ENCODE data around the gene DLGAP1. TPM values are rescaled to one million over a fixed set of nuclear protein-coding genes. Genes with fewer than 3 reads are reported as not detected.

The DLGAP1 gene
- total and polyA plus RNA-seq, 2 of the 8 experiments (the other 6 are each of a cell fraction or from before 2014, with no cell fraction given) = 11.8 to 16.9 TPM

DNA sequence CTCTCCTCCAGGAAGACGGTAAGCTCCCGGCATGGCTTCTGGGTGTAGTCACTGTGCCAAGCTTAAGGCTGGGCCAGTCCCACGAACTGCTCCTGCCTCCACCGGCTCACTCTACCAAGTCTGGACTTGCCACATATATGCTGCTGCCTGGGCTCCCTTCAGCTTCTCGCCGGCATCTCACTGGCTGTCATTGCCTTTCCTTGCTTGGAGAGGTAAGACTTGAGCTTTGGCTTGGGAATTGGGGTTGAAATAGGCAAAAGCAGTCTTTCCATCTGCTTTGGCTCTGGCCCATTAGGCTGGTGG is 524.1 kb downstream of the DLGAP1 start:
- POLR2A ChIA-PET (ENCODE audit: partially characterized antibody) = interaction anchor here (0.6 kb wide), 1 partner anchor 17 kb away, joined by 3 read pairs; no protein-coding TSS in a partner anchor
- TF ChIP-seq NANOG (IDR thresholded peaks at IDR 0.05; ENCODE audit: insufficient read depth, low read depth, low read length, poor library complexity, severe bottlenecking) = no peak
- TF ChIP-seq SUZ12 (IDR thresholded peaks at IDR 0.05; ENCODE audit: low read length) = no peak
- no peak for TF ChIP-seq CHD2 (IDR thresholded peaks at IDR 0.05; ENCODE audit: low read length)
- TF ChIP-seq TEAD4 (IDR thresholded peaks at IDR 0.05; ENCODE audit: low read depth, low read length) = no peak
- no peak for TF ChIP-seq YY1 (IDR thresholded peaks at IDR 0.05; ENCODE audit: low read depth, low read length)
- TF ChIP-seq FOSL1 (IDR thresholded peaks at IDR 0.05; ENCODE audit: insufficient read depth, low read depth, low read length) = no peak
- no peak for TF ChIP-seq CEBPB (IDR thresholded peaks at IDR 0.05; ENCODE audit: low read depth, low read length)
- no peak for TF ChIP-seq CBX5 (IDR thresholded peaks at IDR 0.05; ENCODE audit: low read depth, low read length)
- TF ChIP-seq GTF2F1 (IDR thresholded peaks at IDR 0.05; ENCODE audit: borderline replicate concordance, low read depth, low read length) = no peak
- TF ChIP-seq SIRT6 (IDR thresholded peaks at IDR 0.05; ENCODE audit: low read length) = no peak
- TF ChIP-seq, protein P1, sequence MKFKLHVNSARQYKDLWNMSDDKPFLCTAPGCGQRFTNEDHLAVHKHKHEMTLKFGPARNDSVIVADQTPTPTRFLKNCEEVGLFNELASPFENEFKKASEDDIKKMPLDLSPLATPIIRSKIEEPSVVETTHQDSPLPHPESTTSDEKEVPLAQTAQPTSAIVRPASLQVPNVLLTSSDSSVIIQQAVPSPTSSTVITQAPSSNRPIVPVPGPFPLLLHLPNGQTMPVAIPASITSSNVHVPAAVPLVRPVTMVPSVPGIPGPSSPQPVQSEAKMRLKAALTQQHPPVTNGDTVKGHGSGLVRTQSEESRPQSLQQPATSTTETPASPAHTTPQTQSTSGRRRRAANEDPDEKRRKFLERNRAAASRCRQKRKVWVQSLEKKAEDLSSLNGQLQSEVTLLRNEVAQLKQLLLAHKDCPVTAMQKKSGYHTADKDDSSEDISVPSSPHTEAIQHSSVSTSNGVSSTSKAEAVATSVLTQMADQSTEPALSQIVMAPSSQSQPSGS (IDR thresholded peaks at IDR 0.05; ENCODE audit: low read length) = no peak
- TF ChIP-seq, protein P2, sequence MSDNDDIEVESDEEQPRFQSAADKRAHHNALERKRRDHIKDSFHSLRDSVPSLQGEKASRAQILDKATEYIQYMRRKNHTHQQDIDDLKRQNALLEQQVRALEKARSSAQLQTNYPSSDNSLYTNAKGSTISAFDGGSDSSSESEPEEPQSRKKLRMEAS (IDR thresholded peaks at IDR 0.05) = no peak
- TF ChIP-seq EZH2 (IDR thresholded peaks at IDR 0.05; ENCODE audit: low read depth, low read length, severe bottlenecking) = no peak

More for the DNA sequence above, 524.1 kb downstream of the DLGAP1 start:
- H3K14ac ChIP-seq (ENCODE audit: insufficient read length) = no peak overlapping the region
- 93% methylated on average over 6 of the region's 6 CpGs; no CpG with 5 or more reads in 1 of the 2 experiments for WGBS, 2 experiments (ENCODE audit: extremely low coverage in 1 of 2, insufficient coverage in 1 of 2, insufficient read length in 1 of 2, insufficient replicate concordance in 2 of 2, low coverage in 1 of 2, low lambda C conversion rate in 2 of 2, missing lambda C conversion rate in 1 of 2)
- H4K20me1 ChIP-seq (replicated peaks in 1 of 2; ENCODE audit: control insufficient read depth in 1 of 2, insufficient read depth in 2 of 2, low read length in 2 of 2) = no peaks in the 10 kb centered on the region
- H2AFZ ChIP-seq (ENCODE audit: low read length) = no peak overlapping the region
- FAIRE-seq = no peak
- H3K4me2 ChIP-seq (ENCODE audit: insufficient read depth in 1 of 2, low read depth in 2 of 2, low read length in 2 of 2) = no peak overlapping the region
- H3K27me3 ChIP-seq (replicated peaks in 1 of 4; ENCODE audit: control insufficient read depth in 3 of 4, extremely low read depth in 1 of 4, insufficient read depth in 3 of 4, low read length in 3 of 4) = no peaks in the 10 kb centered on the region
- H3K18ac ChIP-seq (ENCODE audit: extremely low read depth, low read length) = no peak overlapping the region
- no peak overlapping the region for H2BK12ac ChIP-seq (ENCODE audit: low read depth, low read length)
- no peak overlapping the region for H2BK120ac ChIP-seq (replicated peaks; ENCODE audit: low read depth, low read length)
- H3K56ac ChIP-seq (replicated peaks; ENCODE audit: insufficient read length, low read depth, low read length) = no peak overlapping the region
- no peak for DNase-seq (ENCODE audit: low read depth in 1 of 2, low spot score in 2 of 2)
- no peaks in the 10 kb centered on the region for H3K36me3 ChIP-seq (ENCODE audit: control insufficient read depth in 2 of 4, insufficient read depth in 4 of 4, low read length in 3 of 4)
- peaks cover 0 to 1% (median 0%) of the 10 kb centered on the region in 4 experiments; a peak in 1 of 7 replicates for H3K4me1 ChIP-seq (replicated peaks in 1 of 4; ENCODE audit: control insufficient read depth in 3 of 4, insufficient read depth in 4 of 4, low read length in 3 of 4)
- no peak overlapping the region for H3K4me3 ChIP-seq (ENCODE audit: extremely low read depth in 1 of 4, insufficient read depth in 2 of 4, low read depth in 3 of 4, low read length in 4 of 4)
- H3K27ac ChIP-seq (ENCODE audit: low read depth, low read length) = no peak overlapping the region
- H2BK5ac ChIP-seq (ENCODE audit: low read depth, low read length) = 0 out of 2 replicates have a peak overlapping the region, but pooled peaks have one; percentile 36
- H4K91ac ChIP-seq (replicated peaks; ENCODE audit: insufficient read length, low read length) = no peak overlapping the region
- H3K23me2 ChIP-seq (ENCODE audit: low read depth, low read length) = no peaks in the 10 kb centered on the region
- H3K9me3 ChIP-seq (ENCODE audit: insufficient read depth in 2 of 2, low read depth in 1 of 2, low read length in 1 of 2) = no peaks in the 10 kb centered on the region
- no peaks in the 10 kb centered on the region for H3K79me2 ChIP-seq (ENCODE audit: control insufficient read depth in 1 of 2, insufficient read depth in 2 of 2, low read length in 2 of 2)
- CTCF ChIA-PET (ENCODE audit: partially characterized antibody) = interaction anchor here (0.7 to 1.4 kb wide), 9 partner anchors 11 to 216 kb away, joined by 3 to 4 read pairs (median 3); no protein-coding TSS in a partner anchor
- no peak overlapping the region for H2AK5ac ChIP-seq (ENCODE audit: low read depth, low read length)
- no peaks in the 10 kb centered on the region for H3K79me1 ChIP-seq (ENCODE audit: low read depth, low read length)
- H3K23ac ChIP-seq (ENCODE audit: insufficient read length) = no peak overlapping the region
- H2BK20ac ChIP-seq (ENCODE audit: low read length) = no peak overlapping the region
- peak overlapping the region; percentile 31; the same call in 1 of the 2 replicates for H2BK15ac ChIP-seq (ENCODE audit: low read length)
- no peak overlapping the region for H3K4ac ChIP-seq (replicated peaks; ENCODE audit: insufficient read length, low read depth, low read length)
- H4K5ac ChIP-seq (ENCODE audit: insufficient read length, low read depth, low read length) = no peak overlapping the region
- no peak overlapping the region for H4K8ac ChIP-seq (ENCODE audit: extremely low read depth, insufficient read depth, low read length)
- no peak overlapping the region for H3K9ac ChIP-seq (replicated peaks in 1 of 4; ENCODE audit: extremely low read depth in 1 of 4, low read depth in 3 of 4, low read length in 3 of 4)
